Measurements from ENCODE around the gene SNRK. TPM values are rescaled to one million over a fixed set of nuclear protein-coding genes. Genes with fewer than 3 reads are reported as not detected.

SNRK gene
- total and polyA plus RNA-seq, 3 donors from 2014 or later = 27.5 to 42.4 (median 37.4) TPM

DNA sequence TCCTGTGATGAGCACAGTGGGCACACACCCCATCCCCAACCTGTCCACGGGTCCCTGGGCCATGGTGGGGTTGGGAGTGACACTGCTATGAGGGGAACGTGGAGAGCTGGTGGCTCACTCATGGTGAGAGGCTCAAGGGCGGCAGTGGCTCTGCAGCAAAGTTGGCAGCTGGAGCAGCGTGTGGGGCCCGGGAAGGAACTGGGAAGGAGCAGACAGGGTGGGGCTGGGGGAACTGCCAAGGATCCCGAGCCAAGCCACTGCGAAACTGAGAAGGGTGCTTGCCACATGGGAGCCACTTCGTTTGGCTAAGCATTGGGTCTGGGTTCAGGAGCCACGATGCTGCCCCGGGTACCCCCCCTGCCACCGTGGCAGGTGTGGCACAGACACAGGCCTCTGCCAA, 80.1 kb downstream of the SNRK start:
- intact Hi-C loops (cut with DNase I; ENCODE audit: low total_unique reads) = no loop called here
- DNase-seq = no peak
- no peaks in the 10 kb centered on the region for H3K4me1 ChIP-seq
- H3K4me3 ChIP-seq = no peak overlapping the region
- no peak overlapping the region for H3K27ac ChIP-seq
- H3K9me3 ChIP-seq = no peaks in the 10 kb centered on the region
- no peaks in the 10 kb centered on the region for H3K36me3 ChIP-seq (ENCODE audit: low read depth, missing control alignments)
- no peaks in the 10 kb centered on the region for H3K27me3 ChIP-seq
- 58% methylated on average over 5 to 9 of the region's 11 CpGs for WGBS, 2 donors
- TF ChIP-seq, protein P1, sequence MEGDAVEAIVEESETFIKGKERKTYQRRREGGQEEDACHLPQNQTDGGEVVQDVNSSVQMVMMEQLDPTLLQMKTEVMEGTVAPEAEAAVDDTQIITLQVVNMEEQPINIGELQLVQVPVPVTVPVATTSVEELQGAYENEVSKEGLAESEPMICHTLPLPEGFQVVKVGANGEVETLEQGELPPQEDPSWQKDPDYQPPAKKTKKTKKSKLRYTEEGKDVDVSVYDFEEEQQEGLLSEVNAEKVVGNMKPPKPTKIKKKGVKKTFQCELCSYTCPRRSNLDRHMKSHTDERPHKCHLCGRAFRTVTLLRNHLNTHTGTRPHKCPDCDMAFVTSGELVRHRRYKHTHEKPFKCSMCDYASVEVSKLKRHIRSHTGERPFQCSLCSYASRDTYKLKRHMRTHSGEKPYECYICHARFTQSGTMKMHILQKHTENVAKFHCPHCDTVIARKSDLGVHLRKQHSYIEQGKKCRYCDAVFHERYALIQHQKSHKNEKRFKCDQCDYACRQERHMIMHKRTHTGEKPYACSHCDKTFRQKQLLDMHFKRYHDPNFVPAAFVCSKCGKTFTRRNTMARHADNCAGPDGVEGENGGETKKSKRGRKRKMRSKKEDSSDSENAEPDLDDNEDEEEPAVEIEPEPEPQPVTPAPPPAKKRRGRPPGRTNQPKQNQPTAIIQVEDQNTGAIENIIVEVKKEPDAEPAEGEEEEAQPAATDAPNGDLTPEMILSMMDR (IDR thresholded peaks at IDR 0.05) = no peak
- no peak for TF ChIP-seq POLR2A (IDR thresholded peaks at IDR 0.05)

DNA sequence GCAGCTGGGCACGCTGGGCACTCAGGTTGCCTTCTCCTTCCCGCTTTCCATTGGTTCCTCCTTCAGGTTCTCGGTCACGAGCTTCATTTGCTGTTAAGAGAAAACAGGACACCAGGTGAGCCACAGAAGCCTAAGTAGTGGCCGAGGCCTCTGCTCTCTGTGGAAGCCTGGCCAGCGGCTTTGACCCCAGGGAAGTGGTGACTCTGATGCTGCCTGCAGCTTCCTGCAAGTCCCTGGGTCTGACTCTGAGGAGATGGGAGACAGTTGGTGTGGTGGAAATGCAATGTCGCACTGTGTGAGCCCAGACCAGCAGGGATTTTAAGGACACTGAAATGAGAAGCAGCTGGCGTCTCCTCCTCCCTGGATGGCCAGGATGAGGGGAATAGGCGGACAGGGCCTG, 80.5 kb downstream of the SNRK start:
- Histone ChIP-seq H3K27ac (no peak overlapping the region), H3K4me1 (no peaks in the 10 kb centered on the region), H3K36me3 (ENCODE audit: low read depth, missing control alignments) (no peaks in the 10 kb centered on the region), H3K4me3 (no peak overlapping the region), H3K9me3 (no peaks in the 10 kb centered on the region), H3K27me3 (no peaks in the 10 kb centered on the region)
- 88 to 92% methylated on average over 5 to 9 of the region's 9 CpGs for WGBS, 2 donors
- no peak for DNase-seq
- TF ChIP-seq, protein P1 (IDR thresholded peaks at IDR 0.05) = no peak
- TF ChIP-seq POLR2A (IDR thresholded peaks at IDR 0.05) = no peak
- intact Hi-C loops (cut with DNase I; ENCODE audit: low total_unique reads) = no loop called here

DNA sequence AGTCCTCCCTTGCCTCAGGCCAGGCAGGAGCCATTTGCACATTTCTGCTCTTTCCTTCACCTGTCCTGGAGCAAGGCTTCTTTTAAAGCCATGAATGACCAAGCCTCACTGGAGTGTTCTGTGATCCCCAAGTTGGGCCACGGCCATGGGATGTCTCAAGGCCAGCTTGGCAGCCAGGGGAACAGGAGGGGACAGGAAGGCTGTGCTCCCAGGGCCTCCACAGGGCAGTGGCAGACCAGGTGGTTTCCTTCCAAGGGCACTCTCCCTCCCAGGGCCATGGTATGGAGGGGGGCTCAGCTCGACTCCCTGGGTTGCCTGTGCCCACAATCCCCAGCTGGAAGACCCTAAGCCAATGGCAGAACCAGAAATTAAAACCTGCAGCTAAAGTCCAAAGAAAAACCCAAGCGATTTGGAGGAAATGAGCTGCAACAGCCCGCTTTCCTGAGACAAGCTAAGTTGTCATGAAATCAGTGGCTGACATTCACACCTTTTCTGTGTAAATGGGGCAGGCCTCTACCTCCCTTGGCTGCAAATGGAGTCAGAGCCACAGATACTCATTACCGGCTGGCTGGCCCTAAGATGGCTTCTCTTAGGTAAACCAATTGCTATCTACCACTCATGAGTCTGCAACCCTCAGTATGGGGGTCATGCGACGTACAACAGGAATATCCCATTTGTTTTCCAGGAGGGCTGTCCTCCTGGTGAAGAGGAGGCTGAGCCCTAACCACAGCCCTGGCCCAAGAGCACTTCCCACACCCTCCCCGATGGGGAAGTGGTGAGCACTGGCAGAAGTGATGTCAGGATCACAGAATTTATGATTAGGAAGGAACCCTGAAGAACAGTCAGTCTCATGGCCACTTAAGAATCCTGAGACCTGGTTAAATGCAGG, 83.3 kb downstream of the SNRK start:
- H3K36me3 ChIP-seq (ENCODE audit: low read depth, missing control alignments) = no peaks in the 10 kb centered on the region
- DNase-seq = no peak
- H3K4me3 ChIP-seq = no peak overlapping the region

DNA sequence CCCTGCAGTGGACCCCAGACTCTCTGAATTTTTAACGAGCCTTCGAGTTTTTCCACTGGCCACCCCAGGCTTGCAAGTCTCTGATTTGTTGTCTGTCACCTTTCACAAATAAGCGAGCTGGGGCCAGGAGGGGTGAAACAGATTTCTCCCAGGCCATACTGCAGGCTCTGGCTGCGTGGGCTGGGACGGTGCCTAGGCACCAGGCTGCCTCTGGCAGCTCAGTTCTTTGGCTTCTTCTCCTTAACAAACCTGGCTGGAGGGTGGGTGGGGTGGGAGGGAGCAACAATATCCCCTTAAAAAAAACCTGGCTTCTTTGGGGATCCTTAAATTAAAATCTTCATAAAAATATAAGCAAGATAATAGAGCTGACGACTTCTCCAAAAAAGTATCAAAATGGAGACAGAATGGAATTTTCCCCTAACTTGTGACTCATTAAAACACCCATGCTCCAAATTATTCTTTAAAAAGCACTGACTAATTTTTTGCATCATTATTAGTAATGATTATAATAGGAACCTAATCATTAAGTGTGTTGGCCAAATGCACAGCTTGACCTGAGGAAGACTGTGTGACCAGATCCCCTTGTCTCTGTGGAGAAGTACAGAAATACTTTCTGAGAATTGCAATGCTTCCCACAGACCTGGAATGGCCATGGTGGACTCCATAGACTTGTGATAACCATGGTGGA, 84.1 kb downstream of the SNRK start:
- TF ChIP-seq, protein P1 (IDR thresholded peaks at IDR 0.05) = no peak
- no peak for TF ChIP-seq POLR2A (IDR thresholded peaks at IDR 0.05)
- no peak for DNase-seq
- WGBS, 2 donors = 72 to 81% methylated on average over 6 of the region's 6 CpGs
- H3K27ac ChIP-seq = no peak overlapping the region
- no peak overlapping the region for H3K4me3 ChIP-seq
- H3K27me3 ChIP-seq = no peaks in the 10 kb centered on the region
- no peaks in the 10 kb centered on the region for H3K36me3 ChIP-seq (ENCODE audit: low read depth, missing control alignments)
- H3K9me3 ChIP-seq = no peaks in the 10 kb centered on the region
- intact Hi-C loops (cut with DNase I; ENCODE audit: low total_unique reads) = no loop called here
- H3K4me1 ChIP-seq = no peaks in the 10 kb centered on the region

More for the DNA sequence above, 83.3 kb downstream of the SNRK start:
- 85 to 89% methylated on average over 8 of the region's 8 CpGs for WGBS, 2 donors
- no peaks in the 10 kb centered on the region for H3K9me3 ChIP-seq
- H3K4me1 ChIP-seq = no peaks in the 10 kb centered on the region
- H3K27ac ChIP-seq = no peak overlapping the region
- no peak for TF ChIP-seq POLR2A (IDR thresholded peaks at IDR 0.05)
- TF ChIP-seq, protein P1 (IDR thresholded peaks at IDR 0.05) = no peak
- no peaks in the 10 kb centered on the region for H3K27me3 ChIP-seq
- intact Hi-C loops (cut with DNase I; ENCODE audit: low total_unique reads) = no loop called here

Data from testis (tissue), 3 donors.